Measurements from ENCODE around the gene BEND6. TPM values are rescaled to one million over a fixed set of nuclear protein-coding genes. Genes with fewer than 3 reads are reported as not detected.

Gene BEND6
- total and polyA plus RNA-seq, 10 of the 15 experiments (the other 5 are each of a cell fraction or from before 2014, with no cell fraction given) = 0.79 to 2.8 (median 1.6) TPM

- TF ChIP-seq ZBTB40 (IDR thresholded peaks at IDR 0.05; ENCODE audit: borderline replicate concordance) = no peak
- TF ChIP-seq ATF7 (IDR thresholded peaks at IDR 0.05; ENCODE audit: low read depth) = no peak
- no peak for TF ChIP-seq RAD51 (IDR thresholded peaks at IDR 0.05)
Measured at GRCh38 chr6:57024775-57025174, 69.9 kb downstream of the BEND6 start (continued).

- Histone ChIP-seq H3K9ac (ENCODE audit: control insufficient read depth, insufficient read depth, low read length) (no peak overlapping the region), H2AFZ (ENCODE audit: control insufficient read depth, low read depth, low read length) (no peak overlapping the region), H3K79me2 (ENCODE audit: control insufficient read depth, insufficient read depth, low read length) (no peaks in the 10 kb centered on the region), H3K4me1 (ENCODE audit: control insufficient read depth, insufficient read depth, low read length) (no peaks in the 10 kb centered on the region), H3K4me3 (no peak overlapping the region), H3K9me3 (replicated peaks; ENCODE audit: control insufficient read depth, insufficient read depth, low read length) (peaks cover 5% of the 10 kb centered on the region; the same call in 1 of the 3 replicates), H4K20me1 (ENCODE audit: control insufficient read depth, insufficient read depth) (no peaks in the 10 kb centered on the region), H3K27me3 (replicated peaks in 1 of 2; ENCODE audit: control insufficient read depth in 2 of 2, insufficient read depth in 2 of 2, low read length in 1 of 2) (no peaks in the 10 kb centered on the region), H3K27ac (ENCODE audit: control insufficient read depth, insufficient read depth) (no peak overlapping the region), H3K4me2 (ENCODE audit: control insufficient read depth, insufficient read depth) (no peak overlapping the region), H3K36me3 (ENCODE audit: control insufficient read depth in 2 of 2, insufficient read depth in 2 of 2, low read length in 1 of 2) (no peaks in the 10 kb centered on the region)
- SMC1A ChIA-PET (ENCODE audit: uncharacterized antibody, unreplicated experiment) = interaction anchor here (1.1 kb wide), 1 partner anchor 122 kb away, joined by 4 read pairs; no protein-coding TSS in a partner anchor
- in situ Hi-C loops (cut with MboI) (no loop called here), intact Hi-C loops (cut with micrococcal nuclease; ENCODE audit: unreplicated experiment) (no loop called here)
- no peak for TF ChIP-seq MTA3 (IDR thresholded peaks at IDR 0.05; ENCODE audit: borderline replicate concordance, low read length)
- no peak for TF ChIP-seq EP300 (IDR thresholded peaks at IDR 0.05; ENCODE audit: borderline replicate concordance in 1 of 2, control insufficient read depth in 1 of 2, low read depth in 2 of 2, low read length in 2 of 2)
- no peak for TF ChIP-seq ZNF217 (IDR thresholded peaks at IDR 0.05)
- TF ChIP-seq STAT1 (conservative IDR thresholded peaks at IDR 0.05) = no peak
- no peak for TF ChIP-seq TBL1XR1 (IDR thresholded peaks at IDR 0.05; ENCODE audit: low read depth, low read length)
- POLR2A ChIA-PET = no interaction called here
- CTCF ChIA-PET = interaction anchor here (0.6 to 1.4 kb wide), 3 partner anchors 10 to 364 kb away, joined by 3 to 4 read pairs (median 4); no protein-coding TSS in a partner anchor
- no TSS peak for BruUV-seq (replicated peaks)
- ATAC-seq (no peak), FAIRE-seq (no peak), DNase-seq (ENCODE audit: low read depth, low spot score) (no peak)
- 0% methylated on average over 1 of the region's 1 CpG for WGBS (ENCODE audit: insufficient coverage, insufficient replicate concordance, low lambda C conversion rate, missing lambda C conversion rate)
- RAD21 ChIA-PET (ENCODE audit: unreplicated experiment) = no interaction called here
Measured at GRCh38 chr6:57026001-57026400, 71.1 kb downstream of the BEND6 start.
